GM10266 (cell line): ENCODE results near the gene PPIE.

Experiments
- DNase-seq: peaks from one replicate; pipeline ENCODE4 v3.0.0; 2012; ENCODE audit errors: extremely low spot score
- CTCF ChIP-seq: IDR thresholded peaks from 2 replicates; pipeline ENCODE4 v1.5.1; 2012; ENCODE audit warnings: mild to moderate bottlenecking, low read depth; ENCODE audit not compliant: control insufficient read depth, insufficient read depth; ENCODE audit errors: missing control alignments

The PPIE gene

GRCh38 chr1:39729030-39729429 is 9.7 kb upstream of the PPIE start:
- no peak for TF ChIP-seq CTCF
- DNase-seq = no peak

GRCh38 chr1:39729842-39730241 is 8.8 kb upstream of the PPIE start:
- DNase-seq = no peak
- no peak for TF ChIP-seq CTCF

GRCh38 chr1:39732730-39733129 is 6.0 kb upstream of the PPIE start:
- TF ChIP-seq CTCF = no peak
- no peak for DNase-seq

- no peak for DNase-seq
- no peak for TF ChIP-seq CTCF
Measured at GRCh38 chr1:39733161-39733560, 5.5 kb upstream of the PPIE start.

- no peak for DNase-seq
Measured at GRCh38 chr1:39735731-39736130, 3.0 kb upstream of the PPIE start.

GRCh38 chr1:39737546-39738169 is 1.0 kb upstream of the PPIE start:
- DNase-seq = no peak
- no peak for TF ChIP-seq CTCF

More at GRCh38 chr1:39735731-39736130, 3.0 kb upstream of the PPIE start:
- TF ChIP-seq CTCF = no peak

GRCh38 chr1:39745016-39745670 is 6.5 kb downstream of the PPIE start:
- TF ChIP-seq CTCF = no peak
- DNase-seq = no peak
